Rectal smooth muscle tissue (tissue), 1 donor: ENCODE results near the gene ADGRF5.

Source experiments
- H3K27ac ChIP-seq: one replicate; pipeline ENCODE4 v1.7.0; 2013; ENCODE audit warnings: low read depth, low read length, inconsistent platforms
- H3K27me3 ChIP-seq: one replicate; pipeline ENCODE4 v1.7.0; 2013; ENCODE audit warnings: low read length; ENCODE audit not compliant: control insufficient read depth, insufficient read depth
- H3K36me3 ChIP-seq: one replicate; pipeline ENCODE4 v1.7.0; 2013; ENCODE audit warnings: low read length; ENCODE audit not compliant: control insufficient read depth, insufficient read depth
- H3K4me1 ChIP-seq: one replicate; pipeline ENCODE4 v1.7.0; 2013; ENCODE audit warnings: low read length; ENCODE audit not compliant: control insufficient read depth, insufficient read depth
- H3K4me3 ChIP-seq: one replicate; pipeline ENCODE4 v1.7.0; 2013; ENCODE audit warnings: low read length
- H3K9ac ChIP-seq: one replicate; pipeline ENCODE4 v1.7.0; 2013; ENCODE audit warnings: low read length

ADGRF5 gene

DNA sequence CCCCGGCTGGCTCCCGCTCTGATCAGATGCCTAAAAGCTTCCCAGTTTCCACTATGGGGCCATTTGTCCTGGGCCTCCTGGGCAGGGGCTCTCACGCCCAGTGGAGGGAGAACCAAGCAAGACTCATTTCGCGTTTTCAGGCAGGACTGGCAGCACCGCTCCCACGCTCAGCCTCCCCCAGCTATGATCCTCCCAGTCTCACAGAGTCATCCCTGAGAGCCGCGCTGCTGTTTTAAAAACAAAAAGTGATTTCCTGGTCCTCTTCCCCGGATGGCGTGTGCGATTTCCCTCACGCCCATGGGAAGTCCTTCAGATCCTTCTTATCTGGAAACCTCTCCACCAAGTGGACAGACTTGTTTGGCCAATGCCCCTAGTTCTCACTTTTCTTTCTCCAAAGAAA lies at the start of gene ADGRF5:
Gene ADGRF5, minus strand, starts transcription at position 208 of the 400 bp plus-strand sequence. CDS start 15,176 bp downstream, outside the sequence.
- no peaks in the 10 kb centered on the region for H3K36me3 ChIP-seq
- no peaks in the 10 kb centered on the region for H3K27me3 ChIP-seq
- H3K4me1 ChIP-seq, result no peaks in the 10 kb centered on the region
- H3K4me3 ChIP-seq, result peak within 1 kb of the TSS; percentile 9
- H3K9ac ChIP-seq, result no peak within 1 kb of the TSS
- no peak within 1 kb of the TSS for H3K27ac ChIP-seq

DNA sequence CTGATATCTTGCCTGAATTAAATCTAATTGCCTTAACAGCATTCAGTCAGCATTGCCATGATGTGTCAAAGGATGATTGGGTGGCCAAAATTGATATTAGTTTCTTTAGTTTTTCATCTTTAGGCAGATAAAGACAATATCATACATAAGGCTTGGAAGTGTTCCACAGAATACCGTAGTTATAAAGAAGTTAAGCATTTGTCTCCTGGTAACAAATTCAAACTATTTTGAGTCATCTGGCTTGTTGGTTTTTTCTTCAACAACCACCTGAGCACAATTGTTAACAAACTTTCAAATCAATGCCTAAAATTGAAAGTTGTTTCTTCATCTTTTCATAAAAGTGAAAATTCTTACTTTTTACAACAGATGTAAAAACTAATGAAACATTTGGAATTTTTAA lies 47.5 kb upstream of the ADGRF5 start:
- H3K9ac ChIP-seq, result no peak overlapping the region
- no peaks in the 10 kb centered on the region for H3K4me1 ChIP-seq
- no peak overlapping the region for H3K4me3 ChIP-seq
- H3K27ac ChIP-seq, result no peak overlapping the region
- no peaks in the 10 kb centered on the region for H3K36me3 ChIP-seq
- no peaks in the 10 kb centered on the region for H3K27me3 ChIP-seq

GRCh38 chr6:46967826-46968349 lies 46.1 kb upstream of the ADGRF5 start:
- no peak overlapping the region for H3K27ac ChIP-seq
- no peak overlapping the region for H3K4me3 ChIP-seq
- H3K36me3 ChIP-seq, result no peaks in the 10 kb centered on the region
- no peaks in the 10 kb centered on the region for H3K4me1 ChIP-seq
- H3K27me3 ChIP-seq, result no peaks in the 10 kb centered on the region
- H3K9ac ChIP-seq, result no peak overlapping the region

- Histone ChIP-seq H3K36me3 (no peaks in the 10 kb centered on the region), H3K9ac (no peak overlapping the region), H3K27ac (no peak overlapping the region), H3K27me3 (no peaks in the 10 kb centered on the region), H3K4me1 (no peaks in the 10 kb centered on the region), H3K4me3 (no peak overlapping the region)
These were observed 43.2 kb upstream of the ADGRF5 start for GRCh38 chr6:46964716-46965519.

GRCh38 chr6:46963626-46964025 lies 41.9 kb upstream of the ADGRF5 start:
- Histone ChIP-seq H3K9ac (no peak overlapping the region), H3K36me3 (no peaks in the 10 kb centered on the region), H3K4me3 (no peak overlapping the region), H3K27me3 (no peaks in the 10 kb centered on the region), H3K27ac (no peak overlapping the region), H3K4me1 (no peaks in the 10 kb centered on the region)

DNA sequence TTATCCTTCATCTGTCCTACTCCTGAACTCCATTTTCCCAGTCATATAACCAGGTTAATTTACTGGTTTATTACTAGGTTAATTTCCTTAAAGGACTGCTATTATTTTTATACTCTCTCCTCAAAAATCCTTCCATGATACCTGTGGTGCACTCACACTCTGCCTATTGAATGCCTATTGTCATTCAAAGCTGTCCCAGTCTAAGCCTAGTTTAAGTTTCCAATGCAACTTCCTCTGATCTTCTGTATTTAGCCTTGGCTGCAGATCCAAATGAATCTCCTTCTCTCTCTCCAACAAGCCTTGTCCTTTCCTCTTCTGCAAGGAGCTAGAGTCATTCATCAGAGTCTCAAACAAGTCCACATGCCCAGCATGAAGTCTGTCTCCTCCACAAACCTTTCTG lies 41.3 kb upstream of the ADGRF5 start:
- Histone ChIP-seq H3K36me3 (no peaks in the 10 kb centered on the region), H3K4me3 (no peak overlapping the region), H3K4me1 (no peaks in the 10 kb centered on the region), H3K9ac (no peak overlapping the region), H3K27ac (no peak overlapping the region), H3K27me3 (no peaks in the 10 kb centered on the region)

DNA sequence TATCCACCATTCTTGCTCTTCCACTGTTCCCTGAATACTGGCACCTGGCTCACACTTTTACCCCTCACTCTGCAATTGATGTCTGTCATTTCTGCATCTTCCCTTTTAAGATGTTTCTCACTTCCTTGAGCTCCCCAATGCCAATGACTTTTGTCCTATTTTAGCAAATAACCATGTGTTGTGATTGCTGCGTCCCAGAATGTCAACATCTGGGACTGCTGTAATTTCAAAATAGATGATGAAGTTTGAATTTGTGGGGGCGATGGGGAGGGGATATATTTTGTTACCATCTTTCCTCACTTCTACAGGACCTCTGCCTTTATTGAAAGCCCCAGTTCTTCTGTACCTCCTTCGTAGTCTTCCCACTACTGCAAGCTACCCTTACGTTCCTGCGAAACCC lies 40.0 kb upstream of the ADGRF5 start:
- Histone ChIP-seq H3K27ac (no peak overlapping the region), H3K4me1 (no peaks in the 10 kb centered on the region)

GRCh38 chr6:46961232-46961631 lies 39.5 kb upstream of the ADGRF5 start:
- H3K4me1 ChIP-seq, result no peaks in the 10 kb centered on the region

More for the DNA sequence above, 40.0 kb upstream of the ADGRF5 start:
- Histone ChIP-seq H3K9ac (no peak overlapping the region), H3K27me3 (no peaks in the 10 kb centered on the region), H3K36me3 (no peaks in the 10 kb centered on the region), H3K4me3 (no peak overlapping the region)

DNA sequence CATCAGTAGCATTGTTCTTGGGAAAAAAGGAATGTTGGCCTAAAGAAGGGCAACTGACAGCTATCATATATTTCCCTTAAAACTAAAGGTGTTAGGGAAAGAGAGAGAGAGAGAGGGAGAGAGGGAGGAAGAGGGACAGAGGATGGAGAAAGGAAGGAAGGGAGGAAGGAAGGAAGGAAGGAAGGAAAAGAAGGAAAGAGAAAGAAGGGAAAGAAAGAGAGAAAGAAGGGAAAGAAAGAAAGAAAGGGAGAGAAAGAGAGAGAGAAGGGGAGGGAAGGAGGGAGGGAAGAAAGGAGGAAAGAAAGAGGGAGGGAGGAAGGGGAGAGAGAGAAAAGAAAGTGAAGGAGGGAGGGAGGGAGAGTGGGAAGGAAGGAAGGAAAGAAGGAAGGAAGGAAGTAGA lies 37.7 kb upstream of the ADGRF5 start:
- no peak overlapping the region for H3K4me3 ChIP-seq
- no peaks in the 10 kb centered on the region for H3K36me3 ChIP-seq
- no peaks in the 10 kb centered on the region for H3K27me3 ChIP-seq
- H3K9ac ChIP-seq, result no peak overlapping the region
- no peak overlapping the region for H3K27ac ChIP-seq
- no peaks in the 10 kb centered on the region for H3K4me1 ChIP-seq

More at GRCh38 chr6:46961232-46961631, 39.5 kb upstream of the ADGRF5 start:
- Histone ChIP-seq H3K36me3 (no peaks in the 10 kb centered on the region), H3K27me3 (no peaks in the 10 kb centered on the region), H3K27ac (no peak overlapping the region), H3K9ac (no peak overlapping the region), H3K4me3 (no peak overlapping the region)

DNA sequence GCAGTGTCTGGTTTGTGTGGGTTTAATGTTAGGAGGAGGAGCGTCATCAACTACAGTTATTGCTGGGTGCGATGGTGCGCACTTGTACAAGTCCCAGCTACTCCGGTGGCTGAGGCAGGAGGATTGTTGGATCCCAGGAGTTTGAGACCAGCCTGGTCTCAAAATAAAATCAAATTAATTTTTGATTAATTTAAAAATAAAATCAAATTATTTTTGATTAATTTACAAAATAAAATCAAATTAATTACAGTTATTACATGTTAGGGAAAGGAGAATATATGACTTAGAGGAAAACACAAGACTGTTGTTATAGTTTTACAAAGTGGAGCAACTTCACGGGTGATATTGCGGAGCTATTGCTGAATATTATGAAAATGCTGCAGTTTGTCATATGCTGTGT lies 34.7 kb upstream of the ADGRF5 start:
- Histone ChIP-seq H3K4me1 (no peaks in the 10 kb centered on the region), H3K27ac (no peak overlapping the region), H3K36me3 (no peaks in the 10 kb centered on the region), H3K27me3 (no peaks in the 10 kb centered on the region), H3K4me3 (no peak overlapping the region), H3K9ac (no peak overlapping the region)

GRCh38 chr6:46954837-46955451 lies 33.2 kb upstream of the ADGRF5 start:
- no peak overlapping the region for H3K4me3 ChIP-seq
- no peak overlapping the region for H3K27ac ChIP-seq
- no peaks in the 10 kb centered on the region for H3K27me3 ChIP-seq
- no peaks in the 10 kb centered on the region for H3K36me3 ChIP-seq
- H3K4me1 ChIP-seq, result no peaks in the 10 kb centered on the region
- H3K9ac ChIP-seq, result no peak overlapping the region

DNA sequence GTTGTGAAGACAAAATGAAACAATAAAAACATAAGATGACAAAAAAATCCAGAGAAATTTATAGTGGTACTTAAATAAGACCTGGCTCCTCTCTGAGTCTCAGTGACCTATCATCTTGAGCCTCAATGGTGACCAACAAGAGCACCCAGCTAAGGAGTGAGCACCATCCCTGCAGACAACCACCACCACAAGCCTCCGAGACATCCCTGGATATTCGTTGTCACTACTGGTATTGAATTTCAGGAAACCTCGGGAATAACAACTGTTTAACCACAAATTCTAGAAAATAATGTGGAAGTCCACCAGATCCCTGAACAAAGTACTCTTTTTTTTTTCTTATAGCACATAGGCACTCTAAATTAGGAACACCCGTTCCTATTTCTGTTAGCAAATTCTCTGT lies 32.2 kb upstream of the ADGRF5 start:
- Histone ChIP-seq H3K27me3 (no peaks in the 10 kb centered on the region), H3K36me3 (no peaks in the 10 kb centered on the region), H3K27ac (no peak overlapping the region), H3K4me1 (no peaks in the 10 kb centered on the region), H3K9ac (no peak overlapping the region), H3K4me3 (no peak overlapping the region)
